ENCODE measurements around the gene BCAT1.

DNA sequence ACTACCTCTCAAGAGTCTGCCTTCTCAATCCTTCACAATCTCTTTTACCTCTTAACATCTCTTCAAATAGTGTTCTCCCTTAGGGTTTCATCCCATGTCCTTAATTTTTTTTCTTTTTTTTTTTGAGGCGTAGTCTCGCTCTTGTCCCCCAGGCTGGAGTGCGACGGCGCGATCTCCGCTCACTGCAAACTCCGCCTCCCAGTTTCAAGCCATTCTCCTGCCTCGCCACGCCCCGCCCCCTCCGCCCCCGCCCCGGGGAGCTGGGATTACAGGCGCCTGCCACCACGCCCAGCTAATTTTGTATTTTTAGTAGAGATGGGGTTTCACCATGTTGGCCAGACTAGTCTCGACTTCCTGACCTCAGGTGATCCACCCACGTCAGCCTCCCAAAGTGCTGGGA is 7.0 kb upstream of the BCAT1 start:
- TF ChIP-seq, protein P1, sequence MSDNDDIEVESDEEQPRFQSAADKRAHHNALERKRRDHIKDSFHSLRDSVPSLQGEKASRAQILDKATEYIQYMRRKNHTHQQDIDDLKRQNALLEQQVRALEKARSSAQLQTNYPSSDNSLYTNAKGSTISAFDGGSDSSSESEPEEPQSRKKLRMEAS (IDR thresholded peaks at IDR 0.05; ENCODE audit: insufficient read depth, insufficient read length), result no peak
- TF ChIP-seq, protein P2, sequence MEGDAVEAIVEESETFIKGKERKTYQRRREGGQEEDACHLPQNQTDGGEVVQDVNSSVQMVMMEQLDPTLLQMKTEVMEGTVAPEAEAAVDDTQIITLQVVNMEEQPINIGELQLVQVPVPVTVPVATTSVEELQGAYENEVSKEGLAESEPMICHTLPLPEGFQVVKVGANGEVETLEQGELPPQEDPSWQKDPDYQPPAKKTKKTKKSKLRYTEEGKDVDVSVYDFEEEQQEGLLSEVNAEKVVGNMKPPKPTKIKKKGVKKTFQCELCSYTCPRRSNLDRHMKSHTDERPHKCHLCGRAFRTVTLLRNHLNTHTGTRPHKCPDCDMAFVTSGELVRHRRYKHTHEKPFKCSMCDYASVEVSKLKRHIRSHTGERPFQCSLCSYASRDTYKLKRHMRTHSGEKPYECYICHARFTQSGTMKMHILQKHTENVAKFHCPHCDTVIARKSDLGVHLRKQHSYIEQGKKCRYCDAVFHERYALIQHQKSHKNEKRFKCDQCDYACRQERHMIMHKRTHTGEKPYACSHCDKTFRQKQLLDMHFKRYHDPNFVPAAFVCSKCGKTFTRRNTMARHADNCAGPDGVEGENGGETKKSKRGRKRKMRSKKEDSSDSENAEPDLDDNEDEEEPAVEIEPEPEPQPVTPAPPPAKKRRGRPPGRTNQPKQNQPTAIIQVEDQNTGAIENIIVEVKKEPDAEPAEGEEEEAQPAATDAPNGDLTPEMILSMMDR (IDR thresholded peaks at IDR 0.05; ENCODE audit: extremely low read depth in 1 of 2, insufficient read depth in 1 of 2, low read depth in 1 of 2, low read length in 2 of 2), result no peak
- TF ChIP-seq POLR2A (IDR thresholded peaks at IDR 0.05; ENCODE audit: low read depth, low read length) (no peak), EZH2 (IDR thresholded peaks at IDR 0.05; ENCODE audit: borderline replicate concordance, low read depth, low read length, severe bottlenecking) (no peak), MYC (IDR thresholded peaks at IDR 0.05; ENCODE audit: low read depth, low read length) (no peak), POLR2AphosphoS5 (IDR thresholded peaks at IDR 0.05; ENCODE audit: insufficient read depth, low read depth, low read length) (no peak), FOS (IDR thresholded peaks at IDR 0.05; ENCODE audit: borderline replicate concordance, insufficient read depth, low read length) (no peak), JUN (IDR thresholded peaks at IDR 0.05; ENCODE audit: borderline replicate concordance, insufficient read depth, insufficient read length, low read depth) (no peak)
